ENCODE results near the gene PHYHD1.

- TF ChIP-seq, protein P1, sequence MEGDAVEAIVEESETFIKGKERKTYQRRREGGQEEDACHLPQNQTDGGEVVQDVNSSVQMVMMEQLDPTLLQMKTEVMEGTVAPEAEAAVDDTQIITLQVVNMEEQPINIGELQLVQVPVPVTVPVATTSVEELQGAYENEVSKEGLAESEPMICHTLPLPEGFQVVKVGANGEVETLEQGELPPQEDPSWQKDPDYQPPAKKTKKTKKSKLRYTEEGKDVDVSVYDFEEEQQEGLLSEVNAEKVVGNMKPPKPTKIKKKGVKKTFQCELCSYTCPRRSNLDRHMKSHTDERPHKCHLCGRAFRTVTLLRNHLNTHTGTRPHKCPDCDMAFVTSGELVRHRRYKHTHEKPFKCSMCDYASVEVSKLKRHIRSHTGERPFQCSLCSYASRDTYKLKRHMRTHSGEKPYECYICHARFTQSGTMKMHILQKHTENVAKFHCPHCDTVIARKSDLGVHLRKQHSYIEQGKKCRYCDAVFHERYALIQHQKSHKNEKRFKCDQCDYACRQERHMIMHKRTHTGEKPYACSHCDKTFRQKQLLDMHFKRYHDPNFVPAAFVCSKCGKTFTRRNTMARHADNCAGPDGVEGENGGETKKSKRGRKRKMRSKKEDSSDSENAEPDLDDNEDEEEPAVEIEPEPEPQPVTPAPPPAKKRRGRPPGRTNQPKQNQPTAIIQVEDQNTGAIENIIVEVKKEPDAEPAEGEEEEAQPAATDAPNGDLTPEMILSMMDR (conservative IDR thresholded peaks at IDR 0.05; ENCODE audit: low read length), result no peak
- no peak for TF ChIP-seq EZH2phosphoT487 (IDR thresholded peaks at IDR 0.05; ENCODE audit: borderline replicate concordance, low read depth, low read length)
These were observed 19.0 kb upstream of the PHYHD1 start for GRCh38 chr9:128901822-128902221.
